Loucy (cell line): Measurements from ENCODE around the gene IRGQ.

Source experiments
- CTCF ChIP-seq: fragments of 200-600 bp; sonication (generic); conservative IDR thresholded peaks from 2 replicates; pipeline ENCODE4 v1.5.1; 2014; ENCODE audit warnings: mild to moderate bottlenecking, antibody characterized with exemption, low read length
- EZH2phosphoT487 ChIP-seq: fragments of 200-600 bp; IDR thresholded peaks from 2 replicates; pipeline ENCODE4 v1.6.1; 2018; ENCODE audit warnings: antibody characterized with exemption, mild to moderate bottlenecking, moderate library complexity, borderline replicate concordance

- TF ChIP-seq CTCF (no peak), EZH2phosphoT487 (no peak)
Observed at GRCh38 chr19:43597876-43598275, 1.9 kb upstream of the IRGQ start.
